WERI-Rb-1 (cell line): ENCODE measurements around the gene CYP19A1.

Source experiments
- DNase-seq: peaks from one replicate; pipeline ENCODE4 v3.0.0-alpha.2; 2020
- H3K27ac ChIP-seq: fragments of 250-450 bp; sonication (Bioruptor Pico); 2 replicates; pipeline ENCODE4 v1.5.1; 2020; ENCODE audit warnings: mild to moderate bottlenecking, moderate library complexity
- H3K27me3 ChIP-seq: fragments of 250-450 bp; sonication (Bioruptor Pico); 2 replicates; pipeline ENCODE4 v1.5.1; 2021; ENCODE audit warnings: mild to moderate bottlenecking, low read depth, moderate library complexity; ENCODE audit not compliant: insufficient read depth, severe bottlenecking
- H3K36me3 ChIP-seq: fragments of 250-450 bp; sonication (Bioruptor Pico); 2 replicates; pipeline ENCODE4 v1.5.1; 2020; ENCODE audit warnings: mild to moderate bottlenecking, moderate library complexity
- H3K4me3 ChIP-seq: 2 replicates; pipeline ENCODE4 v1.5.1; 2011; ENCODE audit warnings: low read depth, mild to moderate bottlenecking, control low read depth, low read length
- H3K9me3 ChIP-seq: fragments of 250-450 bp; sonication (Bioruptor Pico); 2 replicates; pipeline ENCODE4 v1.5.1; 2021; ENCODE audit warnings: mild to moderate bottlenecking, moderate library complexity; ENCODE audit not compliant: severe bottlenecking
- TF ChIP-seq, protein P1 (sequence below): IDR thresholded peaks from 2 replicates; pipeline ENCODE4 v1.5.1; 2011; ENCODE audit warnings: low read depth, mild to moderate bottlenecking, control low read depth, inconsistent platforms, low read length

The CYP19A1 gene

GRCh38 chr15:51267703-51268083 is 70.7 kb downstream of the CYP19A1 start:
- TF ChIP-seq, protein P1, sequence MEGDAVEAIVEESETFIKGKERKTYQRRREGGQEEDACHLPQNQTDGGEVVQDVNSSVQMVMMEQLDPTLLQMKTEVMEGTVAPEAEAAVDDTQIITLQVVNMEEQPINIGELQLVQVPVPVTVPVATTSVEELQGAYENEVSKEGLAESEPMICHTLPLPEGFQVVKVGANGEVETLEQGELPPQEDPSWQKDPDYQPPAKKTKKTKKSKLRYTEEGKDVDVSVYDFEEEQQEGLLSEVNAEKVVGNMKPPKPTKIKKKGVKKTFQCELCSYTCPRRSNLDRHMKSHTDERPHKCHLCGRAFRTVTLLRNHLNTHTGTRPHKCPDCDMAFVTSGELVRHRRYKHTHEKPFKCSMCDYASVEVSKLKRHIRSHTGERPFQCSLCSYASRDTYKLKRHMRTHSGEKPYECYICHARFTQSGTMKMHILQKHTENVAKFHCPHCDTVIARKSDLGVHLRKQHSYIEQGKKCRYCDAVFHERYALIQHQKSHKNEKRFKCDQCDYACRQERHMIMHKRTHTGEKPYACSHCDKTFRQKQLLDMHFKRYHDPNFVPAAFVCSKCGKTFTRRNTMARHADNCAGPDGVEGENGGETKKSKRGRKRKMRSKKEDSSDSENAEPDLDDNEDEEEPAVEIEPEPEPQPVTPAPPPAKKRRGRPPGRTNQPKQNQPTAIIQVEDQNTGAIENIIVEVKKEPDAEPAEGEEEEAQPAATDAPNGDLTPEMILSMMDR: no peak
- no peak for DNase-seq
- Histone ChIP-seq H3K27me3 (no peaks in the 10 kb centered on the region), H3K9me3 (no peaks in the 10 kb centered on the region), H3K36me3 (no peaks in the 10 kb centered on the region), H3K4me3 (no peak overlapping the region), H3K27ac (no peak overlapping the region)

- no peaks in the 10 kb centered on the region for H3K27me3 ChIP-seq
- H3K9me3 ChIP-seq: no peaks in the 10 kb centered on the region
- no peaks in the 10 kb centered on the region for H3K36me3 ChIP-seq
- H3K4me3 ChIP-seq: no peak overlapping the region
- no peak for DNase-seq
- no peak overlapping the region for H3K27ac ChIP-seq
- TF ChIP-seq, protein P1: no peak
Observed at GRCh38 chr15:51267051-51267702, 71.2 kb downstream of the CYP19A1 start.

GRCh38 chr15:51266656-51267050 is 71.7 kb downstream of the CYP19A1 start:
- TF ChIP-seq, protein P1: no peak
- peaks cover 2% of the 10 kb centered on the region for H3K9me3 ChIP-seq
- no peak overlapping the region for H3K4me3 ChIP-seq
- H3K27me3 ChIP-seq: no peaks in the 10 kb centered on the region
- DNase-seq: no peak
- H3K27ac ChIP-seq: no peak overlapping the region
- H3K36me3 ChIP-seq: no peaks in the 10 kb centered on the region

GRCh38 chr15:51265037-51265555 is 73.3 kb downstream of the CYP19A1 start:
- Histone ChIP-seq H3K4me3 (no peak overlapping the region), H3K9me3 (peaks cover 3% of the 10 kb centered on the region), H3K27me3 (no peaks in the 10 kb centered on the region), H3K27ac (no peak overlapping the region), H3K36me3 (no peaks in the 10 kb centered on the region)
- DNase-seq: no peak
- TF ChIP-seq, protein P1: no peak

DNA sequence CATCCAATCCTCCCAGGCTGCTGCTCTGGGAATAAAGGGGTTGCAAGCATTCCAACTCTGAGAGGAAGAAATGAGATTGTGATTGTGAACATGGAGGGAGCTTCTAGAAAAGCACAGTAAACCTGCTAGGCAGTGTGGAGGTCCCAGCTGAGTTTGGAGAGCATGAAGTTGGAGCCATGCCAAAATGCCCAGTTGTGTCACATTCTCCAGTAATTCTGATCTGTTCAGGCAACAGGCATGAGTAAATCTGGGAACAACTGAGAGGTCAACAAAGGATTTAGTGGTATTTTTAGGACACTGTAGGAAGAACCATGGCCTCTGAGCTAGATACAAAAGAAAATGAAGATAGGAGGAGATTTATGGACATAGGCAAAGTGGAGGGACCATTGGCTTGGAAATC is 74.7 kb downstream of the CYP19A1 start:
- TF ChIP-seq, protein P1: no peak
- H3K27me3 ChIP-seq: no peaks in the 10 kb centered on the region
- no peak for DNase-seq
- no peak overlapping the region for H3K4me3 ChIP-seq
- no peaks in the 10 kb centered on the region for H3K36me3 ChIP-seq
- H3K9me3 ChIP-seq: peaks cover 3% of the 10 kb centered on the region
- H3K27ac ChIP-seq: no peak overlapping the region

- TF ChIP-seq, protein P1: no peak
- H3K27ac ChIP-seq: no peak overlapping the region
- no peaks in the 10 kb centered on the region for H3K27me3 ChIP-seq
- no peak overlapping the region for H3K4me3 ChIP-seq
- no peak for DNase-seq
- H3K36me3 ChIP-seq: no peaks in the 10 kb centered on the region
- peaks cover 3% of the 10 kb centered on the region for H3K9me3 ChIP-seq
Observed at GRCh38 chr15:51263116-51263515, 75.3 kb downstream of the CYP19A1 start.
